Esophagus muscularis mucosa (tissue), 4 donors: ENCODE results near the gene DCUN1D4. TPM values are rescaled to one million over a fixed set of nuclear protein-coding genes. Genes with fewer than 3 reads are reported as not detected.

Source experiments
- total RNA-seq, 4 donors: library from RNA; depleted of rRNA; stranded (reverse); fragments of >200 nt; gene quantifications; one replicate each; pipeline versions ENCODE4 v1.1.0 to v1.2.1, GENCODE V29; 2016

Gene DCUN1D4
- total RNA-seq, 4 donors from 2014 or later: 36.0 to 70.6 (median 51.9) TPM

Other genes starting within 250 kb of the DCUN1D4 start
- gene LRRC66, start 177.2 kb downstream of the DCUN1D4 start, total RNA-seq: 1 to 10 TPM in 1 of 4 donors, under 1 TPM in 3; 0.17 to 1.2 (median 0.54) TPM
- gene SGCB, start 195.1 kb downstream of the DCUN1D4 start, total RNA-seq: 10 to 100 TPM; 56.5 to 99.7 (median 77.3) TPM
- gene SPATA18, start 208.2 kb downstream of the DCUN1D4 start, total RNA-seq: 1 to 10 TPM; 3.2 to 7.5 (median 5.4) TPM